Fibroblast of skin of back (primary cell): ENCODE results near the gene CSNK1D.

ENCODE experiments used
- DNase-seq: peaks from one replicate; pipeline ENCODE4 v3.0.0-alpha.2; 2013

CSNK1D gene

GRCh38 chr17:82238472-82239201 lies 34.9 kb downstream of the CSNK1D start:
- peak; percentile 89 for DNase-seq

- DNase-seq: no peak
Measured at GRCh38 chr17:82237746-82238471, 35.6 kb downstream of the CSNK1D start.

GRCh38 chr17:82237083-82237745 lies 36.3 kb downstream of the CSNK1D start:
- no peak for DNase-seq

- peak; percentile 57 for DNase-seq
Measured at GRCh38 chr17:82236142-82236971, 37.1 kb downstream of the CSNK1D start.

GRCh38 chr17:82235775-82236141 lies 37.7 kb downstream of the CSNK1D start:
- no peak for DNase-seq

- DNase-seq: no peak
Measured at GRCh38 chr17:82235056-82235774, 38.3 kb downstream of the CSNK1D start.

- no peak for DNase-seq
Measured at GRCh38 chr17:82234211-82235055, 39.1 kb downstream of the CSNK1D start.

GRCh38 chr17:82232876-82233785 lies 40.4 kb downstream of the CSNK1D start:
- no peak for DNase-seq

- no peak for DNase-seq
Measured at GRCh38 chr17:82232322-82232820, 41.1 kb downstream of the CSNK1D start.

GRCh38 chr17:82231562-82232321 lies 41.8 kb downstream of the CSNK1D start:
- peak; percentile 47 for DNase-seq

- no peak for DNase-seq
Measured at GRCh38 chr17:82231312-82231561, 42.3 kb downstream of the CSNK1D start.

- peak; percentile 92 for DNase-seq
Measured at GRCh38 chr17:82230609-82231311, 42.7 kb downstream of the CSNK1D start.

GRCh38 chr17:82229698-82230608 lies 43.5 kb downstream of the CSNK1D start:
- DNase-seq: no peak

- peak; percentile 84 for DNase-seq
Measured at GRCh38 chr17:82228842-82229697, 44.4 kb downstream of the CSNK1D start, which contains the start of gene SLC16A3. SLC16A3 (plus strand) TSS chr17:82229042; CDS start chr17:82236009, 6,967 bp downstream.

GRCh38 chr17:82228278-82228841 lies 45.1 kb downstream of the CSNK1D start:
- no peak for DNase-seq
